K562 (cell line): ENCODE measurements around the gene ADGRE2. TPM values are rescaled to one million over a fixed set of nuclear protein-coding genes. Genes with fewer than 3 reads are reported as not detected.

Experiments used
- BRCA1 ChIP-seq, 2 experiments: fragments of 450-650 bp in 1 of 2; sonication (generic) in 1 of 2; formaldehyde crosslinking in 1 of 2; IDR thresholded peaks; 2 replicates each; pipeline versions ENCODE4 v1.5.0 to v1.6.1; 2017 to 2020; ENCODE audit warnings: mild to moderate bottlenecking in 1 of 2, missing genetic modification reagents in 1 of 2
- E2F3 ChIP-seq: fragments of 250-450 bp; sonication (Bioruptor Pico); IDR thresholded peaks from 2 replicates; pipeline ENCODE4 v1.4.0; 2020; ENCODE audit warnings: mild to moderate bottlenecking
- EP400 ChIP-seq: fragments of 450-650 bp; IDR thresholded peaks from 2 replicates; pipeline ENCODE4 v1.6.1; 2017; ENCODE audit warnings: antibody characterized with exemption, mild to moderate bottlenecking, moderate library complexity
- HCFC1 ChIP-seq: IDR thresholded peaks from 2 replicates; pipeline ENCODE4 v1.6.1; 2012; ENCODE audit warnings: low read depth, low read length, improper control_type of control experiment
- HMGN3 ChIP-seq: IDR thresholded peaks from 2 replicates; pipeline ENCODE4 v1.6.1; 2011; ENCODE audit warnings: borderline replicate concordance, low read depth, mild to moderate bottlenecking, mixed read lengths, low read length; ENCODE audit not compliant: insufficient read length; ENCODE audit errors: extremely low read depth
- IRF9 ChIP-seq: fragments of 450-650 bp; IDR thresholded peaks from 2 replicates; pipeline ENCODE4 v1.6.1; 2016; ENCODE audit warnings: missing biosample characterization, missing genetic modification characterization
- KAT2B ChIP-seq: IDR thresholded peaks from one replicate; pipeline ENCODE4 v1.6.1; 2012; ENCODE audit warnings: low read depth, mild to moderate bottlenecking, control low read depth, inconsistent platforms, low read length, moderate library complexity
- KDM1A ChIP-seq, 2 experiments: fragments of 450-650 bp; IDR thresholded peaks; 2 replicates each; pipeline ENCODE4 v1.6.1; 2016; ENCODE audit warnings: mild to moderate bottlenecking in 2 of 2
- MAZ ChIP-seq, 2 experiments: fragments of 450-650 bp in 1 of 2; sonication (generic) in 1 of 2; formaldehyde crosslinking; IDR thresholded peaks in 1 of 2; conservative IDR thresholded peaks in 1 of 2; 2 replicates each; pipeline versions ENCODE4 v1.4.0 to v1.5.0; 2020; ENCODE audit warnings: mild to moderate bottlenecking in 1 of 2, missing genetic modification reagents in 1 of 2
- MCM7 ChIP-seq, 2 experiments: fragments of 450-650 bp; IDR thresholded peaks; 2 replicates each; pipeline ENCODE4 v1.6.1; 2016 to 2018
- NELFE ChIP-seq: IDR thresholded peaks from 2 replicates; pipeline ENCODE4 v1.6.1; 2011; ENCODE audit warnings: mild to moderate bottlenecking; ENCODE audit not compliant: insufficient read depth, insufficient read length
- NFE2L1 ChIP-seq: fragments of 450-650 bp; IDR thresholded peaks from 2 replicates; pipeline ENCODE4 v1.6.1; 2016; ENCODE audit warnings: missing genetic modification characterization, low read depth, mild to moderate bottlenecking, missing compliant biosample characterization, moderate library complexity, borderline replicate concordance
- PML ChIP-seq: IDR thresholded peaks from 2 replicates; pipeline ENCODE4 v1.6.1; 2012; ENCODE audit warnings: low read length, inconsistent platforms
- POLR2AphosphoS5 ChIP-seq: IDR thresholded peaks from 2 replicates; pipeline ENCODE4 v1.6.1; 2011; ENCODE audit warnings: mild to moderate bottlenecking, low read depth, low read length, moderate library complexity; ENCODE audit not compliant: control insufficient read depth, insufficient read depth
- POLR3A ChIP-seq: IDR thresholded peaks from 2 replicates; pipeline ENCODE4 v1.6.1; 2011; ENCODE audit warnings: borderline replicate concordance, mild to moderate bottlenecking, moderate library complexity; ENCODE audit not compliant: insufficient read length, insufficient read depth; ENCODE audit errors: extremely low read depth
- PPARD ChIP-seq: fragments of 250-450 bp; sonication (Bioruptor Pico); IDR thresholded peaks from 2 replicates; pipeline ENCODE4 v1.8.0; 2022; ENCODE audit warnings: inconsistent platforms, mild to moderate bottlenecking, moderate library complexity
- PRPF4 ChIP-seq: fragments of 200-400 bp; formaldehyde crosslinking; IDR thresholded peaks from one replicate; pipeline ENCODE4 v1.6.1; 2017; ENCODE audit warnings: low read length, low read depth, mild to moderate bottlenecking; ENCODE audit not compliant: insufficient read depth, poor library complexity, severe bottlenecking
- PTTG1 ChIP-seq: fragments of 450-650 bp; IDR thresholded peaks from 2 replicates; pipeline ENCODE4 v1.6.1; 2016; ENCODE audit warnings: low read depth, mild to moderate bottlenecking, missing genetic modification characterization, missing compliant biosample characterization
- SIRT6 ChIP-seq: IDR thresholded peaks from one replicate; pipeline ENCODE4 v1.6.1; 2012; ENCODE audit warnings: low read depth, mild to moderate bottlenecking, control low read depth, inconsistent platforms, low read length, moderate library complexity
- SMARCE1 ChIP-seq: fragments of 450-650 bp; IDR thresholded peaks from 2 replicates; pipeline ENCODE4 v1.7.1; 2016; ENCODE audit warnings: mild to moderate bottlenecking
- STAT5B ChIP-seq: fragments of 250-450 bp; sonication (Bioruptor Pico); IDR thresholded peaks from 2 replicates; pipeline ENCODE4 v1.8.0; 2021; ENCODE audit warnings: mild to moderate bottlenecking, inconsistent platforms
- TRIM25 ChIP-seq: fragments of 450-650 bp; IDR thresholded peaks from 2 replicates; pipeline ENCODE4 v1.7.0; 2016; ENCODE audit warnings: borderline replicate concordance
- U2AF2 ChIP-seq: fragments of 200-400 bp; formaldehyde crosslinking; optimal IDR thresholded peaks from 2 replicates; pipeline ENCODE3; 2017; ENCODE audit warnings: low read depth, mild to moderate bottlenecking, low read length
- ZBTB7A ChIP-seq: IDR thresholded peaks from 2 replicates; pipeline ENCODE4 v1.6.1; 2011; ENCODE audit warnings: low read depth, mild to moderate bottlenecking, low read length, moderate library complexity, borderline replicate concordance; ENCODE audit not compliant: control insufficient read depth
- ZNF282 ChIP-seq: sonication (generic); formaldehyde crosslinking; IDR thresholded peaks from 2 replicates; pipeline ENCODE4 v1.8.1; 2023; ENCODE audit warnings: missing genetic modification reagents
- ZNF316 ChIP-seq: fragments of 450-650 bp; IDR thresholded peaks from 2 replicates; pipeline ENCODE4 v1.6.1; 2016
- ZNF699 ChIP-seq: fragments of 250-450 bp; sonication (Bioruptor Pico); IDR thresholded peaks from 2 replicates; pipeline ENCODE4 v1.8.0; 2021; ENCODE audit warnings: mild to moderate bottlenecking, moderate library complexity; ENCODE audit not compliant: insufficient replicate concordance
- ZNF77 ChIP-seq: fragments of 250-450 bp; sonication (Bioruptor Pico); IDR thresholded peaks from 2 replicates; pipeline ENCODE4 v1.5.0; 2020
- polyA plus RNA-seq, 8 experiments: library from polyadenylated mRNA; depleted of rRNA in 4 of 8; stranded (reverse) in 5 of 8; unstranded in 3 of 8; fragments of >200 nt; fragmentation: Nextera tagmentation in 2 of 8; fragmentation: Illumina TruSeq in 1 of 8; extraction: Ambion mirVana in 2 of 8; extraction: Trizol in 1 of 8; gene quantifications; 2 replicates each; pipeline versions ENCODE4 v1.2.1 to v1.2.3, GENCODE V29; 2011 to 2014; ENCODE audit warnings: inconsistent platforms in 1 of 8, missing spikeins in 1 of 8
- total RNA-seq, 7 experiments: library from RNA; depleted of rRNA in 6 of 7; stranded (reverse); fragments of >200 nt in 6 of 7; fragmentation: Illumina TruSeq in 2 of 7; extraction: Trizol in 2 of 7; gene quantifications; 2 replicates each; pipeline versions ENCODE4 v1.2.1 to v1.2.3, GENCODE V29; 2011 to 2021; ENCODE audit warnings: low replicate concordance in 1 of 7

Gene ADGRE2
- total and polyA plus RNA-seq, 9 of the 15 experiments (the other 6 are each of a cell fraction or from before 2014, with no cell fraction given): 4.3 to 17.3 (median 9.8) TPM

- no peak for TF ChIP-seq PML
- TF ChIP-seq POLR2AphosphoS5: no peak
- no peak for TF ChIP-seq ZNF699 (CRISPR knock-in tag)
- TF ChIP-seq U2AF2: no peak
- no peak for TF ChIP-seq POLR3A
- no peak for TF ChIP-seq NFE2L1 (tag)
- TF ChIP-seq PTTG1 (tag): no peak
- peak; percentile 53; the same call in 1 of the 2 replicates for TF ChIP-seq SMARCE1
- no peak for TF ChIP-seq HCFC1
- no peak for TF ChIP-seq STAT5B (CRISPR knock-in tag)
- 0 out of 4 replicates have a peak, but pooled peaks of 1 of the 2 experiments have one; percentile 14 for TF ChIP-seq KDM1A (IDR thresholded peaks at IDR 0.05)
- no peak for TF ChIP-seq KAT2B
- no peak for TF ChIP-seq PPARD
- TF ChIP-seq HMGN3: no peak
- no peak for TF ChIP-seq E2F3
- TF ChIP-seq MCM7 (IDR thresholded peaks at IDR 0.05): no peak
- no peak for TF ChIP-seq SIRT6
- no peak for TF ChIP-seq TRIM25
- no peak for TF ChIP-seq MAZ (CRISPR knock-in tag; conservative IDR thresholded peaks at IDR 0.05 in 1 of 2, IDR thresholded peaks at IDR 0.05 in 1 of 2)
- TF ChIP-seq PRPF4: no peak
- no peak for TF ChIP-seq EP400
- no peak for TF ChIP-seq ZBTB7A
- TF ChIP-seq ZNF77: no peak
- TF ChIP-seq ZNF316: no peak
- no peak for TF ChIP-seq BRCA1 (IDR thresholded peaks at IDR 0.05)
- no peak for TF ChIP-seq BRCA1 (CRISPR knock-in tag; IDR thresholded peaks at IDR 0.05)
- TF ChIP-seq IRF9 (tag): no peak
- no peak for TF ChIP-seq ZNF282 (CRISPR knock-in tag)
- no peak for TF ChIP-seq NELFE
Observed at GRCh38 chr19:14782626-14783409, 4.5 kb upstream of the ADGRE2 start (continued).
